ENCODE results near the gene FBXO10.
A peak's percentile ranks its signal among the peaks of the same experiment; 100 is the strongest.
"Not testable (repeated sequence)": the region's sequence is repeated elsewhere in the genome, so short reads cannot be mapped to it uniquely, and the experiment has no call there.

FBXO10 gene

GRCh38 chr9:37515620-37516258 lies 60.4 kb downstream of the FBXO10 start:
- DNase-seq (ENCODE audit: low spot score): no peak

GRCh38 chr9:37514999-37515398 lies 61.2 kb downstream of the FBXO10 start:
- in situ Hi-C loops (cut with MboI; ENCODE audit: low sequenced_read_pairs, unreplicated experiment): no loop called here
- no peak for DNase-seq (ENCODE audit: low spot score)
- no peak for TF ChIP-seq CTCF (IDR thresholded peaks at IDR 0.05; ENCODE audit: borderline replicate concordance, control extremely low read depth, extremely low read depth, insufficient read depth, missing control alignments)

More at GRCh38 chr9:37515620-37516258, 60.4 kb downstream of the FBXO10 start:
- no peak for TF ChIP-seq CTCF (IDR thresholded peaks at IDR 0.05; ENCODE audit: borderline replicate concordance, control extremely low read depth, extremely low read depth, insufficient read depth, missing control alignments)
- in situ Hi-C loops (cut with MboI; ENCODE audit: low sequenced_read_pairs, unreplicated experiment): no loop called here

GRCh38 chr9:37514415-37514814 lies 61.8 kb downstream of the FBXO10 start:
- in situ Hi-C loops (cut with MboI; ENCODE audit: low sequenced_read_pairs, unreplicated experiment); DNase-seq (ENCODE audit: low spot score): not testable (repeated sequence)

GRCh38 chr9:37512437-37512836 lies 63.7 kb downstream of the FBXO10 start:
- no peak for TF ChIP-seq CTCF (IDR thresholded peaks at IDR 0.05; ENCODE audit: borderline replicate concordance, control extremely low read depth, extremely low read depth, insufficient read depth, missing control alignments)
- no peak for DNase-seq (ENCODE audit: low spot score)
- in situ Hi-C loops (cut with MboI; ENCODE audit: low sequenced_read_pairs, unreplicated experiment): no loop called here

GRCh38 chr9:37511016-37512010 lies 64.9 kb downstream of the FBXO10 start:
- in situ Hi-C loops (cut with MboI; ENCODE audit: low sequenced_read_pairs, unreplicated experiment): no loop called here
- peak; percentile 44 for TF ChIP-seq CTCF (IDR thresholded peaks at IDR 0.05; ENCODE audit: borderline replicate concordance, control extremely low read depth, extremely low read depth, insufficient read depth, missing control alignments)
- peak; percentile 58 for DNase-seq (ENCODE audit: low spot score)

- in situ Hi-C loops (cut with MboI; ENCODE audit: low sequenced_read_pairs, unreplicated experiment): not testable (repeated sequence)
Measured at GRCh38 chr9:37510053-37510452, 66.1 kb downstream of the FBXO10 start.

GRCh38 chr9:37509536-37509935 lies 66.6 kb downstream of the FBXO10 start:
- TF ChIP-seq CTCF (IDR thresholded peaks at IDR 0.05; ENCODE audit: borderline replicate concordance, control extremely low read depth, extremely low read depth, insufficient read depth, missing control alignments): no peak
- in situ Hi-C loops (cut with MboI; ENCODE audit: low sequenced_read_pairs, unreplicated experiment): no loop called here
- no peak for DNase-seq (ENCODE audit: low spot score)

More at GRCh38 chr9:37510053-37510452, 66.1 kb downstream of the FBXO10 start:
- not testable (repeated sequence) for DNase-seq (ENCODE audit: low spot score)
